PFSK-1 (cell line): ENCODE measurements around the gene GSTO1.

Source experiments
- FOXP2 ChIP-seq: optimal IDR thresholded peaks from 2 replicates; pipeline ENCODE3; 2011; ENCODE audit warnings: borderline replicate concordance, control low read depth, inconsistent platforms; ENCODE audit not compliant: insufficient read depth; ENCODE audit errors: extremely low read length, extremely low read depth
- POLR2AphosphoS5 ChIP-seq: IDR thresholded peaks from 2 replicates; pipeline ENCODE4 v1.6.1; 2012; ENCODE audit warnings: low read depth, mild to moderate bottlenecking, control low read depth, low read length, moderate library complexity
- SIN3A ChIP-seq: IDR thresholded peaks from 2 replicates; pipeline ENCODE4 v1.6.1; 2012; ENCODE audit warnings: mild to moderate bottlenecking, low read length, moderate library complexity, borderline replicate concordance; ENCODE audit not compliant: insufficient read depth
- TAF1 ChIP-seq: IDR thresholded peaks from 2 replicates; pipeline ENCODE4 v1.6.1; 2012; ENCODE audit warnings: low read length, control low read depth, borderline replicate concordance; ENCODE audit not compliant: insufficient read depth
- TF ChIP-seq, protein P1 (sequence below), 2 experiments: IDR thresholded peaks; 2 replicates each; pipeline versions ENCODE4 v1.6.1 to v1.8.0; 2011 to 2012; ENCODE audit warnings: low read depth in 2 of 2, low read length in 2 of 2, control low read depth in 1 of 2, inconsistent platforms in 1 of 2, mild to moderate bottlenecking in 1 of 2, moderate library complexity in 1 of 2; ENCODE audit not compliant: insufficient read depth in 1 of 2

Gene GSTO1

DNA sequence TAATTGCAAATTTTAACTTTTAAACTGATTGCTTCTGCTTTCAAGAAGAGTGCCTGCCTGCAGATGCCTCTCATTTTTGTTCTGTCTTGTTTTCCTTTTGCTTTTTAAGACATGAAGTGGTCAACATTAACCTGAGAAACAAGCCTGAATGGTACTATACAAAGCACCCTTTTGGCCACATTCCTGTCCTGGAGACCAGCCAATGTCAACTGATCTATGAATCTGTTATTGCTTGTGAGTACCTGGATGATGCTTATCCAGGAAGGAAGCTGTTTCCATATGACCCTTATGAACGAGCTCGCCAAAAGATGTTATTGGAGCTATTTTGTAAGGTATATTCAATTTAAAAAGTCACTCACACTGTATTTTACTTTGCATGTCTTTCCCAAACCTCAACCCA is 23.1 kb downstream of the GSTO1 start:
- TF ChIP-seq TAF1 (no peak), POLR2AphosphoS5 (no peak), FOXP2 (no peak), SIN3A (no peak)
- TF ChIP-seq, protein P1, sequence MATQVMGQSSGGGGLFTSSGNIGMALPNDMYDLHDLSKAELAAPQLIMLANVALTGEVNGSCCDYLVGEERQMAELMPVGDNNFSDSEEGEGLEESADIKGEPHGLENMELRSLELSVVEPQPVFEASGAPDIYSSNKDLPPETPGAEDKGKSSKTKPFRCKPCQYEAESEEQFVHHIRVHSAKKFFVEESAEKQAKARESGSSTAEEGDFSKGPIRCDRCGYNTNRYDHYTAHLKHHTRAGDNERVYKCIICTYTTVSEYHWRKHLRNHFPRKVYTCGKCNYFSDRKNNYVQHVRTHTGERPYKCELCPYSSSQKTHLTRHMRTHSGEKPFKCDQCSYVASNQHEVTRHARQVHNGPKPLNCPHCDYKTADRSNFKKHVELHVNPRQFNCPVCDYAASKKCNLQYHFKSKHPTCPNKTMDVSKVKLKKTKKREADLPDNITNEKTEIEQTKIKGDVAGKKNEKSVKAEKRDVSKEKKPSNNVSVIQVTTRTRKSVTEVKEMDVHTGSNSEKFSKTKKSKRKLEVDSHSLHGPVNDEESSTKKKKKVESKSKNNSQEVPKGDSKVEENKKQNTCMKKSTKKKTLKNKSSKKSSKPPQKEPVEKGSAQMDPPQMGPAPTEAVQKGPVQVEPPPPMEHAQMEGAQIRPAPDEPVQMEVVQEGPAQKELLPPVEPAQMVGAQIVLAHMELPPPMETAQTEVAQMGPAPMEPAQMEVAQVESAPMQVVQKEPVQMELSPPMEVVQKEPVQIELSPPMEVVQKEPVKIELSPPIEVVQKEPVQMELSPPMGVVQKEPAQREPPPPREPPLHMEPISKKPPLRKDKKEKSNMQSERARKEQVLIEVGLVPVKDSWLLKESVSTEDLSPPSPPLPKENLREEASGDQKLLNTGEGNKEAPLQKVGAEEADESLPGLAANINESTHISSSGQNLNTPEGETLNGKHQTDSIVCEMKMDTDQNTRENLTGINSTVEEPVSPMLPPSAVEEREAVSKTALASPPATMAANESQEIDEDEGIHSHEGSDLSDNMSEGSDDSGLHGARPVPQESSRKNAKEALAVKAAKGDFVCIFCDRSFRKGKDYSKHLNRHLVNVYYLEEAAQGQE (IDR thresholded peaks at IDR 0.05; ENCODE audit: insufficient read depth in 1 of 2, low read depth in 2 of 2, low read length in 2 of 2): no peak

DNA sequence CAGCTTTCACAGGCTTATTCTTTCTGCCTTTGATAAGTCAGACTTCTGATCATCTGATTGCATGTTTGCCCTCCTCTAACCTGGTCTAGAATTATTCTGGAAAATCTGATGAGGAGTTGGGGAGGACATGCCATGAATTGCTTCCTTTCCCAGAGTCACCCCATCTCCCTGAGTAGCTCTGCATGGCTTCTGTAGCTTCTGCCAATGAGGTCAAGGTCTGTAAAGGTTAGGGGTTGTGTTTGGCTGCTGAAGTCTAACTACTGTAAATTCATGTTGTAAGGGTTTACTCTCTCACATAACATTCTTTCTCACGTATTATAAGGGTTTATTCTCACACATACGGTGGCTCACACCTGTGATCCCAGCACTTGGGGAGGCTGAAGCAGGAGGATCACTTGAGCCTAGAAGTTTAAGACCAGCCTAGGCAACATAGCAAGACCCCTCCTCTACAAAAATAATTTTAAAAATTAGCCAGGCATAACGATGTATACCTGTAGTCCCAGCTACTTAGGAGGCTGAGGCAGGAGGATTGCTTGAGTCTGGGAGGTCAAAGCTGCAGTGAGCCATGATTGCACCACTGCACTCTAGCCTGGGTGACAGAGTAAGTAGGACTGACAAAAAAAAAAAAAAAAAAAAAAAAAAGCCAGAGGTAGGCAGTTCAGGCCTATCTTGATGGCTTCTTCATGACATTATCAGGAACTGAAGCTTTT is 25.0 kb downstream of the GSTO1 start:
- TF ChIP-seq SIN3A: no peak
- TF ChIP-seq TAF1: no peak
- TF ChIP-seq FOXP2: no peak
- TF ChIP-seq POLR2AphosphoS5: no peak
- TF ChIP-seq, protein P1 (IDR thresholded peaks at IDR 0.05; ENCODE audit: insufficient read depth in 1 of 2, low read depth in 2 of 2, low read length in 2 of 2): no peak

DNA sequence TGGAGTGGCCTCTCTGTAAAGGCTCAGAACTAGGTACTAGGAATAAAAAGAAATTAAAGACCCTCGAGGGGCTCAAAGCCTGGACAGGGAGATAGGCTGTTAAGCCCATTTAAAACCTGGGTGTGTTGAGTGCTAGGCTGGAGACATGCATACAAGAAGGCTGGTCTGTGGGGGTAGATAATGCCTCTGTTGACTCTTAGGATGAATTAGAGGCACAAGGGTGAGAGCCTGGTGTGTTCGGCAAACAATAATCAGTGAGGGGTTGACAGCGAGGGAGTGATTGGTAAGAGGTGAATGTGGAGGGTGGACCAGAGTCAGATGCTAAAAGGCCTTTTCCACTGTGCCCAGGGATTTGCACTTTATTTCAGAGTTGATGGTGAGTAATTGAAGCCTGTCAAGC is 27.0 kb downstream of the GSTO1 start:
- TF ChIP-seq TAF1: no peak
- TF ChIP-seq FOXP2: no peak
- TF ChIP-seq SIN3A: no peak
- TF ChIP-seq, protein P1 (IDR thresholded peaks at IDR 0.05; ENCODE audit: insufficient read depth in 1 of 2, low read depth in 2 of 2, low read length in 2 of 2): no peak
- TF ChIP-seq POLR2AphosphoS5: no peak

DNA sequence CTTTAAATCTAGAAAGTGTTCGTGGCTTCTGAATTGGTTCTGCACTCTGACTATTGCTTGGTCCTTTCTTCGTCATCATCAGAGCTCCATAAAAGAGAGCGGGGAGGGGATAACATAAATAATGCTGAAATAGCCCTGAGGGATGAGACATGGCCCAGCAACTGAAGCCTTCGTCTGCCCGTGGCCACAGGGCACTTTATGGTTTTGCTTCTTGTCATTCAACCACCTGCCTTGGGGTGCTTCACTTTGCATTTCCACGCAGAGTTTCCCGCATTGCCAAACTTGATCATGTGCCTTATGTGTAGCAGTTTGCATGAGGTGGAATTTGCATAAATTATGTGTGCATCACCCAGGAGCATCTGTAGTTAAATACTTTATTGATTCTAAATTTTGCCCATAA is 30.2 kb downstream of the GSTO1 start:
- TF ChIP-seq, protein P1 (IDR thresholded peaks at IDR 0.05; ENCODE audit: insufficient read depth in 1 of 2, low read depth in 2 of 2, low read length in 2 of 2): no peak
- TF ChIP-seq POLR2AphosphoS5 (no peak), FOXP2 (no peak), SIN3A (no peak), TAF1 (no peak)

DNA sequence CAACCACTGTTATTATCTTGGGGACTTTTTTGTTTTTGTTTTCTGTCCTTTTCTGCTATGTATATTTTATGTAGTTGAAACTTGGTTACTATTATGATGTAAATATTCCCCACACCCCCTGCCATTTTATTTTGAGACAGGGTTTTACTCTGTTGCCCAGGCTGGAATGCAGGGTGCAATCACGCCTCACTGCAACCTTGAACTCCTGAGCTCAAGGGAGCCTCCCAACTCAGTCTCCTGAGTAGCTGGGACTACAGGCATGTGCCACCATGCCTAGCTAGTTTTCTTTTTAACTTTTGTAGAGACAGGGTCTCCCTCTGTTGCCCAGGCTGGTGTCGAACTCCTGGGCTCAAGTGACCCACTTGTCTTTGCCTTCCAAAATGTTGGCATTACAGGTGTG is 32.2 kb downstream of the GSTO1 start:
- TF ChIP-seq TAF1: no peak
- no peak for TF ChIP-seq FOXP2
- no peak for TF ChIP-seq POLR2AphosphoS5
- TF ChIP-seq, protein P1 (IDR thresholded peaks at IDR 0.05; ENCODE audit: insufficient read depth in 1 of 2, low read depth in 2 of 2, low read length in 2 of 2): no peak
- TF ChIP-seq SIN3A: no peak
